Measurements from ENCODE around the gene LDHAL6A. TPM values are rescaled to one million over a fixed set of nuclear protein-coding genes. Genes with fewer than 3 reads are reported as not detected.

LDHAL6A gene
- total RNA-seq, 1 experiment from 2014 or later = not detected

Other genes with a start within 250 kb of the LDHAL6A start
- gene SAA4, start 219.1 kb upstream of the LDHAL6A start, total RNA-seq (2021) = 0.44 to 0.50 TPM in 2 of 3 replicates, not detected in the other
- gene SAA2, start 207.2 kb upstream of the LDHAL6A start, total RNA-seq (2021) = 4.1 to 8.2 TPM (median 5.0 TPM) in 3 replicates
- 7.7 to 12.8 TPM (median 8.8 TPM) in 3 replicates for gene SAA1, start 189.6 kb upstream of the LDHAL6A start, total RNA-seq (2021)
- gene HPS5, start 133.7 kb upstream of the LDHAL6A start, total RNA-seq (2021) = 14.9 to 15.3 TPM (median 15.0 TPM) in 3 replicates
- gene GTF2H1, start 133.3 kb upstream of the LDHAL6A start, total RNA-seq (2021) = 21.0 to 24.1 TPM (median 23.0 TPM) in 3 replicates
- 644 to 1,009 TPM (median 1,007 TPM) in 3 replicates for gene LDHA, start 61.3 kb upstream of the LDHAL6A start, total RNA-seq (2021)
- gene LDHC, start 43.5 kb upstream of the LDHAL6A start, total RNA-seq (2021) = 0.27 TPM in 1 of 3 replicates, not detected in the others
- 41.7 to 42.6 TPM (median 42.3 TPM) in 3 replicates for gene TSG101, start 71.1 kb downstream of the LDHAL6A start, total RNA-seq (2021)
- 6.7 to 8.6 TPM (median 7.5 TPM) in 3 replicates for gene UEVLD, start 132.9 kb downstream of the LDHAL6A start, total RNA-seq (2021)
- 2.3 to 3.2 TPM (median 3.2 TPM) in 3 replicates for gene MISFA, start 143.9 kb downstream of the LDHAL6A start, total RNA-seq (2021)
- 14.0 to 14.3 TPM (median 14.3 TPM) in 3 replicates for gene SPTY2D1, start 178.5 kb downstream of the LDHAL6A start, total RNA-seq (2021)
- 1.3 to 1.7 TPM (median 1.6 TPM) in 3 replicates for gene TMEM86A, start 242.9 kb downstream of the LDHAL6A start, total RNA-seq (2021)

Data from WTC11 (cell line).